ENCODE results near the gene NLGN2.
"Not testable (repeated sequence)": the region's sequence is repeated elsewhere in the genome, so short reads cannot be mapped to it uniquely, and the experiment has no call there.

Gene NLGN2

GRCh38 chr17:7407485-7408251, at the start of gene NLGN2:
TSS of gene NLGN2 (plus strand) at chr17:7407845. CDS start at chr17:7408256, 411 bp downstream.
- in situ Hi-C loops (cut with MboI; ENCODE audit: low sequenced_read_pairs), result no loop called here

GRCh38 chr17:7361906-7362305, 45.7 kb upstream of the NLGN2 start:
- in situ Hi-C loops (cut with MboI; ENCODE audit: low sequenced_read_pairs), result no loop called here

GRCh38 chr17:7363311-7363710, 44.3 kb upstream of the NLGN2 start:
- in situ Hi-C loops (cut with MboI; ENCODE audit: low sequenced_read_pairs), result no loop called here

- in situ Hi-C loops (cut with MboI; ENCODE audit: low sequenced_read_pairs), result not testable (repeated sequence)
Measured at GRCh38 chr17:7365963-7366362, 41.7 kb upstream of the NLGN2 start.

- in situ Hi-C loops (cut with MboI; ENCODE audit: low sequenced_read_pairs), result no loop called here
Measured at GRCh38 chr17:7367083-7367482, 40.6 kb upstream of the NLGN2 start.

GRCh38 chr17:7367918-7368598, 39.6 kb upstream of the NLGN2 start:
- in situ Hi-C loops (cut with MboI; ENCODE audit: low sequenced_read_pairs), result no loop called here

GRCh38 chr17:7368599-7368994, 39.0 kb upstream of the NLGN2 start:
- in situ Hi-C loops (cut with MboI; ENCODE audit: low sequenced_read_pairs), result not testable (repeated sequence)

- in situ Hi-C loops (cut with MboI; ENCODE audit: low sequenced_read_pairs), result no loop called here
Measured at GRCh38 chr17:7369825-7370224, 37.8 kb upstream of the NLGN2 start.

GRCh38 chr17:7370853-7371252, 36.8 kb upstream of the NLGN2 start:
- in situ Hi-C loops (cut with MboI; ENCODE audit: low sequenced_read_pairs), result no loop called here

- in situ Hi-C loops (cut with MboI; ENCODE audit: low sequenced_read_pairs), result no loop called here
Measured at GRCh38 chr17:7374353-7374752, 33.3 kb upstream of the NLGN2 start.

- in situ Hi-C loops (cut with MboI; ENCODE audit: low sequenced_read_pairs), result no loop called here
Measured at GRCh38 chr17:7379134-7379533, 28.5 kb upstream of the NLGN2 start.

GRCh38 chr17:7380321-7380720, 27.3 kb upstream of the NLGN2 start:
- in situ Hi-C loops (cut with MboI; ENCODE audit: low sequenced_read_pairs), result no loop called here

GRCh38 chr17:7380855-7381683, 26.6 kb upstream of the NLGN2 start, which contains the start of gene TNK1:
TSS of gene TNK1 (plus strand) at chr17:7381089. CDS start at chr17:7382927, 1,838 bp downstream.
- in situ Hi-C loops (cut with MboI; ENCODE audit: low sequenced_read_pairs), result no loop called here

- in situ Hi-C loops (cut with MboI; ENCODE audit: low sequenced_read_pairs), result no loop called here
Measured at GRCh38 chr17:7382901-7383300, 24.7 kb upstream of the NLGN2 start.

GRCh38 chr17:7383371-7383741, 24.3 kb upstream of the NLGN2 start:
- in situ Hi-C loops (cut with MboI; ENCODE audit: low sequenced_read_pairs), result no loop called here

GRCh38 chr17:7383742-7384488, 23.7 kb upstream of the NLGN2 start:
- in situ Hi-C loops (cut with MboI; ENCODE audit: low sequenced_read_pairs), result no loop called here

- in situ Hi-C loops (cut with MboI; ENCODE audit: low sequenced_read_pairs), result no loop called here
Measured at GRCh38 chr17:7384489-7385081, 23.1 kb upstream of the NLGN2 start.

GRCh38 chr17:7388856-7389255, 18.8 kb upstream of the NLGN2 start:
- in situ Hi-C loops (cut with MboI; ENCODE audit: low sequenced_read_pairs), result no loop called here

- in situ Hi-C loops (cut with MboI; ENCODE audit: low sequenced_read_pairs), result no loop called here
Measured at GRCh38 chr17:7389924-7390910, 17.4 kb upstream of the NLGN2 start.

All from HL-60/S4 treated with retinoic acid at 250 ng/mL for 4 days and 3 days (cell line).